PC-9 (cell line): ENCODE results near the gene PGF. TPM values are rescaled to one million over a fixed set of nuclear protein-coding genes. Genes with fewer than 3 reads are reported as not detected.

ENCODE experiments used
- BruUV-seq: library from RNA; stranded (reverse); fragments of 400-500 nt; replicated peaks from 2 replicates; lab custom pipeline; 2021; lab: Mats Ljungman, UMichigan
- CTCF ChIA-PET: fragments of 300-600 bp; sonication (Branson Sonifier 250); formaldehyde crosslinking; loops from one replicate; lab custom pipeline; 2022; ENCODE audit warnings: antibody characterized with exemption; lab: Charles Lee
- POLR2A ChIA-PET: fragments of 300-600 bp; sonication (Branson Sonifier 250); formaldehyde crosslinking; loops from one replicate; lab custom pipeline; 2022; ENCODE audit warnings: antibody characterized with exemption; ENCODE audit not compliant: unreplicated experiment; lab: Charles Lee
- DNase-seq, 2 experiments: peaks; one replicate each; pipeline versions ENCODE4 v3.0.0 to v3.0.0-alpha.2; 2015 to 2022; ENCODE audit warnings: mixed read lengths in 1 of 2
- H2AFZ ChIP-seq: fragments of 200-600 bp; sonication (generic); 2 replicates; pipeline ENCODE4 v1.8.1; 2017; ENCODE audit warnings: antibody characterized with exemption
- H3F3A ChIP-seq: fragments of 200-600 bp; sonication (generic); 2 replicates; pipeline ENCODE4 v1.8.1; 2017; ENCODE audit warnings: antibody characterized with exemption, mild to moderate bottlenecking, low read depth; ENCODE audit not compliant: insufficient read depth
- H3K27ac ChIP-seq: fragments of 200-600 bp; sonication (generic); 2 replicates; pipeline ENCODE4 v1.6.1; 2016; ENCODE audit warnings: mixed run types
- H3K27me3 ChIP-seq: fragments of 200-600 bp; sonication (generic); 2 replicates; pipeline ENCODE4 v1.6.1; 2016; ENCODE audit warnings: low read depth, mixed run types; ENCODE audit not compliant: insufficient read depth
- H3K36me3 ChIP-seq: fragments of 200-600 bp; sonication (generic); 2 replicates; pipeline ENCODE4 v1.6.1; 2016; ENCODE audit warnings: low read depth, mixed run types
- H3K4me1 ChIP-seq: fragments of 200-600 bp; sonication (generic); replicated peaks from 2 replicates; pipeline ENCODE4 v1.6.1; 2016; ENCODE audit warnings: mixed run types; ENCODE audit not compliant: insufficient read depth
- H3K4me2 ChIP-seq: fragments of 200-600 bp; sonication (generic); 2 replicates; pipeline ENCODE4 v1.6.1; 2017; ENCODE audit warnings: mixed run types
- H3K4me3 ChIP-seq: fragments of 200-600 bp; sonication (generic); 2 replicates; pipeline ENCODE4 v1.6.1; 2016; ENCODE audit warnings: mixed run types
- H3K79me2 ChIP-seq: fragments of 200-600 bp; sonication (generic); 2 replicates; pipeline ENCODE4 v1.6.1; 2017; ENCODE audit warnings: low read depth, mixed run types
- H3K9me2 ChIP-seq: fragments of 200-600 bp; sonication (generic); 2 replicates; pipeline ENCODE4 v1.8.1; 2017; ENCODE audit warnings: mild to moderate bottlenecking; ENCODE audit not compliant: insufficient read depth
- H3K9me3 ChIP-seq: fragments of 200-600 bp; sonication (generic); 2 replicates; pipeline ENCODE4 v1.8.1; 2016; ENCODE audit warnings: low read depth; ENCODE audit not compliant: insufficient read depth
- H4K20me1 ChIP-seq: fragments of 200-600 bp; sonication (generic); 2 replicates; pipeline ENCODE4 v1.8.1; 2017; ENCODE audit not compliant: insufficient read depth
- EZH2 ChIP-seq: fragments of 200-600 bp; sonication (generic); IDR thresholded peaks from 2 replicates; pipeline ENCODE4 v1.8.0; 2017; ENCODE audit warnings: antibody characterized with exemption, low read depth
- intact Hi-C: fragments of 100-400 bp; cut with micrococcal nuclease; formaldehyde crosslinking; loops from one replicate; pipeline ENCODE4 v1.10.0; 2022; ENCODE audit not compliant: unreplicated experiment
- total RNA-seq: library from RNA; stranded (reverse); gene quantifications from 2 replicates; pipeline ENCODE4 v1.2.3, GENCODE V29; 2021
- TF ChIP-seq, protein P1 (sequence below): fragments of 200-600 bp; sonication (generic); conservative IDR thresholded peaks from 2 replicates; pipeline ENCODE4 v1.6.1; 2017; ENCODE audit warnings: mixed run types, antibody characterized with exemption, mild to moderate bottlenecking, moderate library complexity

PGF gene
- total RNA-seq, 1 experiment from 2014 or later: 11.7 TPM

DNA sequence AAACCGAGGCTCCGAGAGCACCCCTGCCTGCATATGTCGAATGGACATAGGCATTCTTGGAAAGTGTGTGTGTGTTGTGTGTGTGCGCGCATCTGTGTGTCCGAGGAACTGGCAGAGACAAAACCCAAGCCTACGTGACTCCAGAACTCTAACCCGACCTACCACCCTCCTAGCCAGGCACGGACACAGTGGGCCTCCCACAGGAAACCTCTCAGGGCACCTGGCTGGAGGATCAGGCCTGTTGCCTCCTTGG is 556 bp upstream of the PGF start:
- H3K9me3 ChIP-seq: no peaks in the 10 kb centered on the region
- H3K4me1 ChIP-seq: peaks cover 20% of the 10 kb centered on the region
- H3K9me2 ChIP-seq: no peaks in the 10 kb centered on the region
- 0 out of 2 replicates have a peak overlapping the region, but pooled peaks have one; percentile 89 for H2AFZ ChIP-seq
- intact Hi-C loops: no loop called here
- H3K4me2 ChIP-seq: peak overlapping the region; percentile 92
- TSS peak; percentile 72 for BruUV-seq
- peaks cover 5% of the 10 kb centered on the region; the same call in 1 of the 2 replicates for H3K27me3 ChIP-seq
- TF ChIP-seq EZH2: no peak
- TF ChIP-seq, protein P1, sequence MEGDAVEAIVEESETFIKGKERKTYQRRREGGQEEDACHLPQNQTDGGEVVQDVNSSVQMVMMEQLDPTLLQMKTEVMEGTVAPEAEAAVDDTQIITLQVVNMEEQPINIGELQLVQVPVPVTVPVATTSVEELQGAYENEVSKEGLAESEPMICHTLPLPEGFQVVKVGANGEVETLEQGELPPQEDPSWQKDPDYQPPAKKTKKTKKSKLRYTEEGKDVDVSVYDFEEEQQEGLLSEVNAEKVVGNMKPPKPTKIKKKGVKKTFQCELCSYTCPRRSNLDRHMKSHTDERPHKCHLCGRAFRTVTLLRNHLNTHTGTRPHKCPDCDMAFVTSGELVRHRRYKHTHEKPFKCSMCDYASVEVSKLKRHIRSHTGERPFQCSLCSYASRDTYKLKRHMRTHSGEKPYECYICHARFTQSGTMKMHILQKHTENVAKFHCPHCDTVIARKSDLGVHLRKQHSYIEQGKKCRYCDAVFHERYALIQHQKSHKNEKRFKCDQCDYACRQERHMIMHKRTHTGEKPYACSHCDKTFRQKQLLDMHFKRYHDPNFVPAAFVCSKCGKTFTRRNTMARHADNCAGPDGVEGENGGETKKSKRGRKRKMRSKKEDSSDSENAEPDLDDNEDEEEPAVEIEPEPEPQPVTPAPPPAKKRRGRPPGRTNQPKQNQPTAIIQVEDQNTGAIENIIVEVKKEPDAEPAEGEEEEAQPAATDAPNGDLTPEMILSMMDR: no peak
- H3K4me3 ChIP-seq: peak overlapping the region; percentile 66; the same call in 1 of the 2 replicates
- no peak for DNase-seq
- peaks cover 11% of the 10 kb centered on the region; the same call in 1 of the 2 replicates for H3F3A ChIP-seq
- POLR2A ChIA-PET: interaction anchor here (0.6 to 1.0 kb wide), 2 partner anchors 8 to 54 kb away, joined by 3 read pairs; no protein-coding TSS in a partner anchor
- H4K20me1 ChIP-seq: no peaks in the 10 kb centered on the region
- no peaks in the 10 kb centered on the region for H3K79me2 ChIP-seq
- CTCF ChIA-PET: interaction anchor here (0.8 kb wide), 1 partner anchor 9 kb away, joined by 3 read pairs; no protein-coding TSS in a partner anchor
- no peak overlapping the region for H3K27ac ChIP-seq
- H3K36me3 ChIP-seq: no peaks in the 10 kb centered on the region

DNA sequence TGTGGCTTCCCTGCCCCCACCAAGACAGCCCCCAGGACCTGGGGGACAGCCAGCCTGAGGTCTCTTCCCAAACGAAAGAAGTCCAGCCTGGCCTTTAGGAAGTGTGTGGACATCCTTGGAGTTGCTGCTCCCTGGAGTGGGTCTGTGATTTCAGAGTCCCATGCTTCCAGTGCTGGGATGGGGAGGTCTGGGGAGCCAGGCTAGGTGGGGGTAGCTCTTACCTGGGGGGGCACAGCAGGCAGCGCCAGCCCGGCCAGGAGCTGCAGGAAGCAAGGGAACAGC is 509 bp downstream of the PGF start:
- Histone ChIP-seq H3K79me2 (no peaks in the 10 kb centered on the region), H4K20me1 (no peaks in the 10 kb centered on the region), H3K4me1 (peaks cover 13% of the 10 kb centered on the region), H3K9me2 (no peaks in the 10 kb centered on the region), H3K9me3 (no peaks in the 10 kb centered on the region), H3K27ac (no peak overlapping the region), H2AFZ (peak overlapping the region; percentile 89), H3K27me3 (peaks cover 5% of the 10 kb centered on the region; the same call in 1 of the 2 replicates), H3K4me3 (peak overlapping the region; percentile 66), H3F3A (peaks cover 11% of the 10 kb centered on the region; the same call in 1 of the 2 replicates), H3K36me3 (no peaks in the 10 kb centered on the region), H3K4me2 (peak overlapping the region; percentile 92)
- no peak for DNase-seq
- CTCF ChIA-PET: interaction anchor here (0.7 to 0.8 kb wide), 3 partner anchors 8 to 338 kb away, joined by 3 to 4 read pairs (median 3); no protein-coding TSS in a partner anchor
- intact Hi-C loops: loop anchor here (2.0 kb wide), 1 partner anchor 48 kb away; the partner anchor contains the start of gene EIF2B2
- TSS peak; percentile 55 for BruUV-seq
- TF ChIP-seq, protein P1: no peak
- no peak for TF ChIP-seq EZH2
- POLR2A ChIA-PET: interaction anchor here (0.6 to 1.0 kb wide), 8 partner anchors 9 to 328 kb away, joined by 3 to 7 read pairs (median 4); partner anchors contain the start of gene ZC2HC1C

DNA sequence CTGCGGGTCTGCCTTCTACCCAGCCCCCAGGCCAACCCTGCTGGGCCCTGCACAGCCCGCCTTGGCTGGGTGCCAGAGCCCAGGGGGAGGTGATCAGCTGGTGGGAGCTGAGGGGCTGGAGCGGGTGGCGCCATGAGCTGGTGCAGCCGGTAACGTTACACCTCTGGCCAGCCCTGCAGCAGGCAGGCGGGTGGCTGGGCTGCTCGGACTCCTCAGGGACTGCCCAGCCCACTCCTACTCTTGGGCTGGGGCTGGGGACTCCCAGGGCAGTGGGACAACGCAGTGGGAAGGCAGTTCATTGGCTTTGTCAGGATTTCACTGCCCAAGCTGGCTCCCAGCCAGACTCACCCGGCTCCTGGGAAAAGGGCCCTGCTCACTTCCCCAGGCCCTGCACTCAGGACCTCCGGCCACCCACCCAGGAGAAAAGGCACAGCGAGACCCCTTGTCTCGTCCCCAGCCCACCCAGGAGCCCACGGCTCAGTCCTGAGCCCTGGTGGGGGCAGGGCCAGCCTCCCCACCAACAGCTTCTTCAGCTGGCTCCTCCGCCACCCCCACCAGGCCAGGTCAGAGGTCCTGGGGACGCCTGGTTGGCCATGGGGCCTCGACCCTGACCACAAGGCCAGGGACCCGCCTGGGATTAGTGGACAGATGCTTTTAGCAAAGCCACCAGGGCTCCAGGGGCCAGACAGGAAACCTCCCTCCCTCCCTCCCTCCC is 1.0 kb downstream of the PGF start:
- BruUV-seq: no TSS peak
- H3K9me2 ChIP-seq: no peaks in the 10 kb centered on the region
- H3K9me3 ChIP-seq: no peaks in the 10 kb centered on the region
- intact Hi-C loops: loop anchor here (2.0 kb wide), 1 partner anchor 48 kb away; the partner anchor contains the start of gene EIF2B2
- no peak for TF ChIP-seq EZH2
- TF ChIP-seq, protein P1: no peak
- H3K27me3 ChIP-seq: peaks cover 5% of the 10 kb centered on the region; the same call in 1 of the 2 replicates
- peak in 1 of 2 experiments; percentile 48 for DNase-seq
- no peaks in the 10 kb centered on the region for H3K36me3 ChIP-seq
- CTCF ChIA-PET: interaction anchor here (1.3 to 1.4 kb wide), 2 partner anchors 9 to 48 kb away, joined by 3 to 5 read pairs; no protein-coding TSS in a partner anchor
- H4K20me1 ChIP-seq: no peaks in the 10 kb centered on the region
- peak overlapping the region; percentile 92 for H3K4me2 ChIP-seq
- H3K4me1 ChIP-seq: peaks cover 8% of the 10 kb centered on the region
- POLR2A ChIA-PET: interaction anchor here (0.6 kb wide), 3 partner anchors 16 to 49 kb away, joined by 3 to 4 read pairs (median 3); no protein-coding TSS in a partner anchor
- no peak overlapping the region for H2AFZ ChIP-seq
- no peak overlapping the region for H3K27ac ChIP-seq
- H3K79me2 ChIP-seq: no peaks in the 10 kb centered on the region
- peaks cover 11% of the 10 kb centered on the region; the same call in 1 of the 2 replicates for H3F3A ChIP-seq
- H3K4me3 ChIP-seq: no peak overlapping the region
